HCT116 (cell line): ENCODE data around the gene KRT79.

Source experiments
- EZH2phosphoT487 ChIP-seq: fragments of 200-600 bp; IDR thresholded peaks from 2 replicates; pipeline ENCODE4 v1.6.1; 2018; ENCODE audit warnings: antibody characterized with exemption, borderline replicate concordance
- POLR2AphosphoS5 ChIP-seq: IDR thresholded peaks from 2 replicates; pipeline ENCODE4 v1.6.1; 2011; ENCODE audit warnings: mild to moderate bottlenecking, low read depth, low read length, moderate library complexity
- RAD21 ChIP-seq: IDR thresholded peaks from 2 replicates; pipeline ENCODE4 v1.6.1; 2012; ENCODE audit warnings: low read depth, mild to moderate bottlenecking
- SIN3A ChIP-seq: IDR thresholded peaks from 2 replicates; pipeline ENCODE4 v1.6.1; 2012; ENCODE audit warnings: low read depth
- SP1 ChIP-seq: IDR thresholded peaks from 2 replicates; pipeline ENCODE4 v1.6.1; 2012; ENCODE audit warnings: low read depth
- ZFX ChIP-seq: fragments of 450-650 bp; IDR thresholded peaks from 2 replicates; pipeline ENCODE4 v1.6.1; 2017
- ZNF274 ChIP-seq: fragments of 200-500 bp; sonication (Bioruptor generic); IDR thresholded peaks from 2 replicates; pipeline ENCODE4 v1.6.1; 2014; ENCODE audit warnings: mild to moderate bottlenecking, low read depth, low read length, inconsistent platforms
- TF ChIP-seq, protein P1 (sequence below), 3 experiments: fragments of 200-600 bp in 1 of 3; sonication (generic) in 1 of 3; IDR thresholded peaks in 2 of 3; conservative IDR thresholded peaks in 1 of 3; 2 replicates each; pipeline ENCODE4 v1.5.1; 2012 to 2017; ENCODE audit warnings: low read depth in 2 of 3, low read length in 2 of 3, antibody characterized with exemption in 1 of 3, borderline replicate concordance in 1 of 3, control low read depth in 1 of 3, mild to moderate bottlenecking in 1 of 3, mixed read lengths in 1 of 3, mixed run types in 1 of 3, moderate library complexity in 1 of 3; ENCODE audit not compliant: insufficient read depth in 1 of 3

DNA sequence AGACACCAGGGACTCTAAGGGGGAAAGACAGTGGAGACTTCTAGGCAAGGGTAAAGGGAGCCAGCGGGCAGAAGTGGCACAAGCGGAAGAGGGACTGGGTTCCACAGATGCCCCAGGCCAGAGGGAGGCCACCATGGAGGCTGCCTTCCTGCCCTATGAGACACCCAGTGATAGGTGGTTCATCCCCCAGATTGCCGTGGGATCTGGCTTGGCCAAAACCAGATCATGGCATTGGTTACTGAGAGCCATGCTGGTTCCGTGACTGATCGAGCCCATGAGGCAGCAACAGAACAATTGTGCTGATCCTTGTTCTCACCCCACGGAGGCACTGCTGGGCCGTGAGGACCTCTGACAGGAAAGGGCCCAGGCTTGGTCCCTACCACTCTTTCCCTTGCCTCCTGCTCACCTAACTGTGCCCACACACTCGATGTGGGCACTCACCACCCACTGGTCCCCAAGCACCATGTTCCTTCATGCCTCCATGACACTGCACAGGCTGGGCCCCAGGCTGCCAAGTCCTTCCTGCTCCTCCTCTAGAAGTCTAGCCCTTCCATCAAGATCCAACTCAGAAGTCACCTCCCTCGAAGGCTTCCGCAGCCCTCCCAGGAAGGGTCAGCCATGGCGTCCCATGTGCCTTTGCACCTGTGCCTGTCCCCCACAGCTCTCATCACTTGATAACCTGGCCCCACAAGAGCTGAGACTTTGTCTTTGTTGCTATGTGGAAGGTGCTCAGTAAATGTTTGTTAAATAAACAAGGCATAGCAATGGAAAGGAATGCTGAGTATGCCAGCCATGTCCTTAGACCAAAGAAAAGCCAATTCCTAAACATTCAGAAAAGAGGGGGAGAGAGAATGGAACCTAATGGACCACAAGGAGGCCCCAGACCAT lies 7.3 kb downstream of the KRT79 start:
- TF ChIP-seq, protein P1, sequence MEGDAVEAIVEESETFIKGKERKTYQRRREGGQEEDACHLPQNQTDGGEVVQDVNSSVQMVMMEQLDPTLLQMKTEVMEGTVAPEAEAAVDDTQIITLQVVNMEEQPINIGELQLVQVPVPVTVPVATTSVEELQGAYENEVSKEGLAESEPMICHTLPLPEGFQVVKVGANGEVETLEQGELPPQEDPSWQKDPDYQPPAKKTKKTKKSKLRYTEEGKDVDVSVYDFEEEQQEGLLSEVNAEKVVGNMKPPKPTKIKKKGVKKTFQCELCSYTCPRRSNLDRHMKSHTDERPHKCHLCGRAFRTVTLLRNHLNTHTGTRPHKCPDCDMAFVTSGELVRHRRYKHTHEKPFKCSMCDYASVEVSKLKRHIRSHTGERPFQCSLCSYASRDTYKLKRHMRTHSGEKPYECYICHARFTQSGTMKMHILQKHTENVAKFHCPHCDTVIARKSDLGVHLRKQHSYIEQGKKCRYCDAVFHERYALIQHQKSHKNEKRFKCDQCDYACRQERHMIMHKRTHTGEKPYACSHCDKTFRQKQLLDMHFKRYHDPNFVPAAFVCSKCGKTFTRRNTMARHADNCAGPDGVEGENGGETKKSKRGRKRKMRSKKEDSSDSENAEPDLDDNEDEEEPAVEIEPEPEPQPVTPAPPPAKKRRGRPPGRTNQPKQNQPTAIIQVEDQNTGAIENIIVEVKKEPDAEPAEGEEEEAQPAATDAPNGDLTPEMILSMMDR (IDR thresholded peaks at IDR 0.05 in 2 of 3, conservative IDR thresholded peaks at IDR 0.05 in 1 of 3; ENCODE audit: borderline replicate concordance in 1 of 3, insufficient read depth in 1 of 3, low read depth in 2 of 3, low read length in 2 of 3), result no peak
- no peak for TF ChIP-seq POLR2AphosphoS5
- TF ChIP-seq SIN3A, result no peak
- no peak for TF ChIP-seq ZNF274
- no peak for TF ChIP-seq EZH2phosphoT487
- no peak for TF ChIP-seq ZFX
- no peak for TF ChIP-seq SP1
- TF ChIP-seq RAD21, result no peak
